HG03060 (cell line): ENCODE data around the gene HIPK2.

Source experiments
- ATAC-seq: cut with Tn5 transposase; IDR thresholded peaks from one replicate; pipeline ENCODE4 v1.9.1; 2021; ENCODE audit warnings: low read depth, moderate number of reproducible peaks; ENCODE audit not compliant: unreplicated experiment

The HIPK2 gene

GRCh38 chr7:139783647-139784385 is 6.0 kb upstream of the HIPK2 start:
- no peak for ATAC-seq

GRCh38 chr7:139782932-139783331 is 5.1 kb upstream of the HIPK2 start:
- no peak for ATAC-seq

GRCh38 chr7:139777133-139777891 is 486 bp downstream of the HIPK2 start:
- no peak for ATAC-seq

- ATAC-seq: no peak
Measured at GRCh38 chr7:139776486-139777132, 1.2 kb downstream of the HIPK2 start.

GRCh38 chr7:139775829-139776266 is 1.9 kb downstream of the HIPK2 start:
- no peak for ATAC-seq

GRCh38 chr7:139774376-139774775 is 3.4 kb downstream of the HIPK2 start:
- no peak for ATAC-seq

- ATAC-seq: no peak
Measured at GRCh38 chr7:139773371-139773770, 4.4 kb downstream of the HIPK2 start.

- no peak for ATAC-seq
Measured at GRCh38 chr7:139772873-139773272, 4.9 kb downstream of the HIPK2 start.

- ATAC-seq: no peak
Measured at GRCh38 chr7:139772115-139772514, 5.7 kb downstream of the HIPK2 start.

- ATAC-seq: no peak
Measured at GRCh38 chr7:139771001-139771956, 6.5 kb downstream of the HIPK2 start.

- ATAC-seq: no peak
Measured at GRCh38 chr7:139769761-139770160, 8.0 kb downstream of the HIPK2 start.

GRCh38 chr7:139769066-139769465 is 8.7 kb downstream of the HIPK2 start:
- no peak for ATAC-seq

GRCh38 chr7:139768249-139768824 is 9.5 kb downstream of the HIPK2 start:
- no peak for ATAC-seq

GRCh38 chr7:139767561-139767982 is 10.2 kb downstream of the HIPK2 start:
- peak; percentile 76 for ATAC-seq

- no peak for ATAC-seq
Measured at GRCh38 chr7:139765143-139765542, 12.7 kb downstream of the HIPK2 start.

- ATAC-seq: no peak
Measured at GRCh38 chr7:139763330-139763729, 14.5 kb downstream of the HIPK2 start.

- ATAC-seq: no peak
Measured at GRCh38 chr7:139762886-139763285, 14.9 kb downstream of the HIPK2 start.

GRCh38 chr7:139758388-139758787 is 19.4 kb downstream of the HIPK2 start:
- no peak for ATAC-seq

- no peak for ATAC-seq
Measured at GRCh38 chr7:139757968-139758367, 19.8 kb downstream of the HIPK2 start.

- no peak for ATAC-seq
Measured at GRCh38 chr7:139753693-139754111, 24.1 kb downstream of the HIPK2 start.
